ENCODE measurements around the gene WBP2. TPM values are rescaled to one million over a fixed set of nuclear protein-coding genes. Genes with fewer than 3 reads are reported as not detected.
"Not testable (repeated sequence)": the region's sequence is repeated elsewhere in the genome, so short reads cannot be mapped to it uniquely, and the experiment has no call there.

The WBP2 gene
- total RNA-seq, 1 experiment from 2014 or later, result 51.8 TPM

DNA sequence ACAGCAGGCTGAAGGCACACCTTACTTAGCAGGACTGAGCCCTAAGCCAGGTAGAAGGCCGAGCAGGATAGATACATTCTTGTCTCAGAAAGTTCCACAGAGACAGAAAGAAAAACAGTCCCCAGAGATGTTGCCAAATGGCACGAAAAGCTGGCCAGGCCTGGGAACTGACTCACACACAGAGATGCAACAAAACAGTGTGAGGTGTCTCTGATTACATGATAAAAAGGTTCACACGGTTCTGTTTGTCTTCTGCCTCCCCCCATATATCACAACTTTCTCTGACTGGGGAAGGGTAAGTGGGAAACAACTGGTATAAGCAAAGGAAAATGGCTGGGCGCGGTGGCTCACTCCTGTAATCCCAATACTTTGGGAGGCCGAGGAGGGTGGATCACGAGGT is 1.7 kb downstream of the WBP2 start:
- H3F3A ChIP-seq (ENCODE audit: low read length, unreplicated experiment), result no peaks in the 10 kb centered on the region
- H3K27ac ChIP-seq (ENCODE audit: low read length), result peak overlapping the region; percentile 69
- no peaks in the 10 kb centered on the region for H3K9me3 ChIP-seq (ENCODE audit: low read length)
- peak overlapping the region; percentile 66 for H3K9ac ChIP-seq (ENCODE audit: low read length)
- peaks cover 28% of the 10 kb centered on the region for H3K4me1 ChIP-seq (ENCODE audit: insufficient read depth, low read length)
- no peaks in the 10 kb centered on the region for H3K9me2 ChIP-seq (replicated peaks; ENCODE audit: low read length)
- H4K20me1 ChIP-seq (ENCODE audit: low read length), result no peaks in the 10 kb centered on the region
- BruUV-seq (replicated peaks), result no TSS peak
- ATAC-seq (no peak), DNase-seq (peak; percentile 74)
- H3K79me2 ChIP-seq (ENCODE audit: low read length), result peaks cover 24% of the 10 kb centered on the region
- peak overlapping the region; percentile 86; the same call in 1 of the 2 replicates for H3K4me3 ChIP-seq (ENCODE audit: low read length)
- no peak overlapping the region for H2AFZ ChIP-seq (ENCODE audit: low read length)
- ChIA-PET POLR2A (ENCODE audit: unreplicated experiment) (interaction anchor here (0.7 to 0.8 kb wide), 2 partner anchors 72 to 73 kb away, joined by 3 to 18 read pairs; no protein-coding TSS in a partner anchor), CTCF (interaction anchor here (0.5 to 3.2 kb wide), 5 partner anchors 8 to 174 kb away, joined by 3 to 30 read pairs (median 3); partner anchors contain the start of gene TRIM47)
- peaks cover 14% of the 10 kb centered on the region; the same call in 1 of the 2 replicates for H3K36me3 ChIP-seq (ENCODE audit: low read depth, low read length)
- TF ChIP-seq, protein P1, sequence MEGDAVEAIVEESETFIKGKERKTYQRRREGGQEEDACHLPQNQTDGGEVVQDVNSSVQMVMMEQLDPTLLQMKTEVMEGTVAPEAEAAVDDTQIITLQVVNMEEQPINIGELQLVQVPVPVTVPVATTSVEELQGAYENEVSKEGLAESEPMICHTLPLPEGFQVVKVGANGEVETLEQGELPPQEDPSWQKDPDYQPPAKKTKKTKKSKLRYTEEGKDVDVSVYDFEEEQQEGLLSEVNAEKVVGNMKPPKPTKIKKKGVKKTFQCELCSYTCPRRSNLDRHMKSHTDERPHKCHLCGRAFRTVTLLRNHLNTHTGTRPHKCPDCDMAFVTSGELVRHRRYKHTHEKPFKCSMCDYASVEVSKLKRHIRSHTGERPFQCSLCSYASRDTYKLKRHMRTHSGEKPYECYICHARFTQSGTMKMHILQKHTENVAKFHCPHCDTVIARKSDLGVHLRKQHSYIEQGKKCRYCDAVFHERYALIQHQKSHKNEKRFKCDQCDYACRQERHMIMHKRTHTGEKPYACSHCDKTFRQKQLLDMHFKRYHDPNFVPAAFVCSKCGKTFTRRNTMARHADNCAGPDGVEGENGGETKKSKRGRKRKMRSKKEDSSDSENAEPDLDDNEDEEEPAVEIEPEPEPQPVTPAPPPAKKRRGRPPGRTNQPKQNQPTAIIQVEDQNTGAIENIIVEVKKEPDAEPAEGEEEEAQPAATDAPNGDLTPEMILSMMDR (conservative IDR thresholded peaks at IDR 0.05; ENCODE audit: low read depth, low read length), result no peak
- TF ChIP-seq EZH2 (IDR thresholded peaks at IDR 0.05; ENCODE audit: low read length, unreplicated experiment) (no peak), EZH2phosphoT487 (IDR thresholded peaks at IDR 0.05; ENCODE audit: borderline replicate concordance, low read length) (no peak)
- intact Hi-C loops (cut with micrococcal nuclease), result no loop called here
- no peaks in the 10 kb centered on the region for H3K27me3 ChIP-seq (ENCODE audit: low read length)
- peak overlapping the region; percentile 95 for H3K4me2 ChIP-seq (ENCODE audit: low read length)

DNA sequence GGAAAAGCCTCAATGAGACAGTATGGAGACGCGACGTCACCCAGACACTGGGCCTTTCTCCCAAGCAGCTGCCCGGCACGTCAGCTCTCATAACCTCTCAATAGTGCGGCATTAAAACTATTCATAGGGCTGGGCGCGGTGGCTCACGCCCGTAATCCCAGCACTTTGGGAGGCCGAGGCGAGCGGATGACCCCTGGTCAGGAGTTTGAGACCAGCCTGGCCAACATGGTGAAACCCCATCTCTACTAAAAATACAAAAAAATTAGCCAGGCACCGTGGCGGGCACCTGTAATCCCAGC is 3.5 kb downstream of the WBP2 start:
- H3F3A ChIP-seq (ENCODE audit: low read length, unreplicated experiment); intact Hi-C loops (cut with micrococcal nuclease); H3K27ac ChIP-seq (ENCODE audit: low read length); H3K27me3 ChIP-seq (ENCODE audit: low read length); H3K4me3 ChIP-seq (ENCODE audit: low read length); ATAC-seq; H3K9me2 ChIP-seq (replicated peaks; ENCODE audit: low read length); H4K20me1 ChIP-seq (ENCODE audit: low read length); BruUV-seq (replicated peaks); H3K4me2 ChIP-seq (ENCODE audit: low read length); DNase-seq; H3K9me3 ChIP-seq (ENCODE audit: low read length); POLR2A ChIA-PET (ENCODE audit: unreplicated experiment); CTCF ChIA-PET; H3K9ac ChIP-seq (ENCODE audit: low read length); H2AFZ ChIP-seq (ENCODE audit: low read length): not testable (repeated sequence)
- Histone ChIP-seq H3K36me3 (ENCODE audit: low read depth, low read length) (peaks cover 31% of the 10 kb centered on the region; the same call in 1 of the 2 replicates), H3K79me2 (ENCODE audit: low read length) (peaks cover 24% of the 10 kb centered on the region), H3K4me1 (ENCODE audit: insufficient read depth, low read length) (peaks cover 33% of the 10 kb centered on the region)

DNA sequence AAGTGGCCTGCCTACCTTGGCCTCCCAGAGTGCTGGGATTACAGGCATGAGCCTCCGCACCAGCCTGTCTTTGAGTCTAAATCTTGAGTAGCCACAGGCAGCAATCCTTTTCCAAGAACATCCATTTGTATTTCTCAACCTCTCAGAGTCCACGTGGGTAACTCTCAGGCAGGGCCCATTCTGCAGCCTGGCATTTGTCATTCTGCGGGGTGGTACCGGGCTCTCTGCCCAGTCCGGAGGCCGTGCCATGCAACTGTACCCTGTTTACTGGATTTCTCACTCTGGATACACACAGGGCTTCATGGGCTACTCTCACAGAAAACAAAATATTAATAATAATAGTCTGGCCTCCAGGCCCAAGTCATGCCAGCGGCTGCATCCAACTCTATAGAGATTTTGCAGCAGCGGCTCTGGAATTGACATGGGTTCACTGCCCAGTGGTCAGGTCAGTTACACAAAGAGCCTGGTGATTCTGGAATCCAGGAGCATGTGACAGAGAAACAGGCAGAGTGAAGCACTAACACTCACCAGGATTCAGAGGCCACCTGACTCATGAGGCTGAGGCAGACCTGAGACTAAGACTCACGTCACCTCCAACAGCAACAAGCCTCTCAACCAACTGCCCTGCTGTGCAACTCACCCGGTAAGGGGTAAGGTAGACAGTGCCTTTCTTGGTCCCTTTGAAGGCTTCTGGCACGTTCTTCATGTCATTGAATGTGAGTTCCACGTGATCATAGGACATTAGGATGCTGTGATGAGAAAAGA is 4.0 kb downstream of the WBP2 start:
- Histone ChIP-seq H3K27ac (ENCODE audit: low read length) (peak overlapping the region; percentile 12; the same call in 1 of the 2 replicates), H4K20me1 (ENCODE audit: low read length) (no peaks in the 10 kb centered on the region), H3K4me3 (ENCODE audit: low read length) (no peak overlapping the region), H3K9ac (ENCODE audit: low read length) (no peak overlapping the region), H3K9me3 (ENCODE audit: low read length) (no peaks in the 10 kb centered on the region), H2AFZ (ENCODE audit: low read length) (no peak overlapping the region), H3K4me1 (ENCODE audit: insufficient read depth, low read length) (peaks cover 33% of the 10 kb centered on the region), H3K4me2 (ENCODE audit: low read length) (no peak overlapping the region), H3K27me3 (ENCODE audit: low read length) (no peaks in the 10 kb centered on the region), H3K9me2 (replicated peaks; ENCODE audit: low read length) (no peaks in the 10 kb centered on the region), H3K79me2 (ENCODE audit: low read length) (peaks cover 24% of the 10 kb centered on the region), H3K36me3 (ENCODE audit: low read depth, low read length) (peaks cover 31% of the 10 kb centered on the region; the same call in 1 of the 2 replicates), H3F3A (ENCODE audit: low read length, unreplicated experiment) (no peaks in the 10 kb centered on the region)
- ATAC-seq (no peak), DNase-seq (no peak)
- TF ChIP-seq EZH2 (IDR thresholded peaks at IDR 0.05; ENCODE audit: low read length, unreplicated experiment) (no peak), EZH2phosphoT487 (IDR thresholded peaks at IDR 0.05; ENCODE audit: borderline replicate concordance, low read length) (no peak)
- TF ChIP-seq, protein P1 (conservative IDR thresholded peaks at IDR 0.05; ENCODE audit: low read depth, low read length), result no peak
- POLR2A ChIA-PET (ENCODE audit: unreplicated experiment), result no interaction called here
- CTCF ChIA-PET, result no interaction called here
- intact Hi-C loops (cut with micrococcal nuclease), result no loop called here
- BruUV-seq (replicated peaks), result no TSS peak
